MM.1S (cell line): ENCODE measurements around the gene RTL9.

Experiments
- DNase-seq: peaks from one replicate; pipeline ENCODE4 v3.0.0-alpha.2; 2015
- H2AFZ ChIP-seq: fragments of 300-600 bp; sonication (generic); 2 replicates; pipeline ENCODE4 v1.6.0; 2016; ENCODE audit warnings: antibody characterized with exemption, low read length
- H3F3A ChIP-seq: fragments of 300-600 bp; sonication (generic); 2 replicates; pipeline ENCODE4 v1.6.1; 2016; ENCODE audit warnings: mild to moderate bottlenecking, antibody characterized with exemption, low read length, moderate library complexity, mixed read lengths; ENCODE audit not compliant: insufficient read depth
- H3K27ac ChIP-seq: fragments of 300-600 bp; sonication (generic); 2 replicates; pipeline ENCODE4 v1.5.1; 2016; ENCODE audit warnings: mild to moderate bottlenecking, low read length
- H3K27me3 ChIP-seq: fragments of 300-600 bp; sonication (generic); replicated peaks from 2 replicates; pipeline ENCODE4 v1.6.0; 2016; ENCODE audit warnings: low read length; ENCODE audit not compliant: insufficient read depth
- H3K36me3 ChIP-seq: fragments of 300-600 bp; sonication (generic); replicated peaks from 2 replicates; pipeline ENCODE4 v1.6.1; 2016; ENCODE audit warnings: mild to moderate bottlenecking, low read length, mixed read lengths; ENCODE audit not compliant: insufficient read depth
- H3K4me1 ChIP-seq: fragments of 300-600 bp; sonication (generic); 2 replicates; pipeline ENCODE4 v1.6.1; 2016; ENCODE audit warnings: low read length, mixed read lengths
- H3K4me2 ChIP-seq: fragments of 300-600 bp; sonication (generic); 2 replicates; pipeline ENCODE4 v1.6.0; 2016; ENCODE audit warnings: low read depth, low read length
- H3K4me3 ChIP-seq: fragments of 300-600 bp; sonication (generic); 2 replicates; pipeline ENCODE4 v1.5.1; 2016; ENCODE audit warnings: low read length, mixed read lengths
- H3K79me2 ChIP-seq: fragments of 300-600 bp; sonication (generic); 2 replicates; pipeline ENCODE4 v1.6.1; 2016; ENCODE audit warnings: mixed run types, low read length, mixed read lengths
- H3K9ac ChIP-seq: fragments of 300-600 bp; sonication (generic); 2 replicates; pipeline ENCODE4 v1.6.1; 2016; ENCODE audit warnings: low read length, mixed read lengths
- H3K9me2 ChIP-seq: fragments of 300-600 bp; sonication (generic); replicated peaks from 2 replicates; pipeline ENCODE4 v1.6.1; 2016; ENCODE audit warnings: mild to moderate bottlenecking, low read length, mixed read lengths; ENCODE audit not compliant: insufficient read depth
- H3K9me3 ChIP-seq: fragments of 300-600 bp; sonication (generic); replicated peaks from 2 replicates; pipeline ENCODE4 v1.6.1; 2016; ENCODE audit warnings: mild to moderate bottlenecking, low read length, mixed read lengths; ENCODE audit not compliant: insufficient read depth
- H4K20me1 ChIP-seq: fragments of 300-600 bp; sonication (generic); 2 replicates; pipeline ENCODE4 v1.6.1; 2016; ENCODE audit warnings: mild to moderate bottlenecking, low read length, moderate library complexity, mixed read lengths; ENCODE audit not compliant: insufficient read depth
- EZH2 ChIP-seq: fragments of 300-600 bp; sonication (generic); optimal IDR thresholded peaks from 2 replicates; pipeline ENCODE3; 2017; ENCODE audit warnings: low read depth, mild to moderate bottlenecking, antibody characterized with exemption, low read length, mixed read lengths
- EZH2phosphoT487 ChIP-seq: fragments of 300-600 bp; sonication (generic); IDR thresholded peaks from 2 replicates; pipeline ENCODE4 v1.6.1; 2018; ENCODE audit warnings: antibody characterized with exemption, low read length
- TF ChIP-seq, protein P1 (sequence below): fragments of 300-600 bp; sonication (generic); IDR thresholded peaks from 2 replicates; pipeline ENCODE4 v1.5.1; 2016; ENCODE audit warnings: antibody characterized with exemption, low read length, mixed read lengths

The RTL9 gene

DNA sequence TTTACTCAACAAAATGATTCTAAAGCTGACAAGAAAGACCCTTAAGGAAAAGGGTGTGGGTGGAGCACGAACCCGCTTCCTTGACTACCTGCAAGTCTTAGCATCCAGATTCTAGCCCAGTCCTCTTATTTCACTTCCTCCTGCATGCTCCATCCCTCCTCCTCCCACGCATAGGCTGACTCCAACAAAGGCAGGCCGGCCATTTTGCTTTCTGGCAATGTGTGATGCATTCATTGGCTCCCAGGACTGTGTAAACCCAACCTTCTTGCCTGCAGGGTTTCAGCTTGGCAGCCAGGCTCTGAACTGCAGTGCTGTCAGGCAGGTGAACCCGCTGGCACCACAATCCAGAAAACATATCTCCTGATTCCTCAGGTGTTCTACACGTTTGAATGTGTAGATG lies 39.3 kb downstream of the RTL9 start:
- no peaks in the 10 kb centered on the region for H4K20me1 ChIP-seq
- no peak overlapping the region for H2AFZ ChIP-seq
- no peaks in the 10 kb centered on the region for H3K36me3 ChIP-seq
- no peak overlapping the region for H3K9ac ChIP-seq
- H3F3A ChIP-seq: no peaks in the 10 kb centered on the region
- H3K4me1 ChIP-seq: no peaks in the 10 kb centered on the region
- no peak overlapping the region for H3K4me2 ChIP-seq
- no peaks in the 10 kb centered on the region for H3K79me2 ChIP-seq
- no peaks in the 10 kb centered on the region for H3K27me3 ChIP-seq
- H3K4me3 ChIP-seq: no peak overlapping the region
- H3K9me2 ChIP-seq: no peaks in the 10 kb centered on the region
- TF ChIP-seq EZH2 (no peak), EZH2phosphoT487 (no peak)
- TF ChIP-seq, protein P1, sequence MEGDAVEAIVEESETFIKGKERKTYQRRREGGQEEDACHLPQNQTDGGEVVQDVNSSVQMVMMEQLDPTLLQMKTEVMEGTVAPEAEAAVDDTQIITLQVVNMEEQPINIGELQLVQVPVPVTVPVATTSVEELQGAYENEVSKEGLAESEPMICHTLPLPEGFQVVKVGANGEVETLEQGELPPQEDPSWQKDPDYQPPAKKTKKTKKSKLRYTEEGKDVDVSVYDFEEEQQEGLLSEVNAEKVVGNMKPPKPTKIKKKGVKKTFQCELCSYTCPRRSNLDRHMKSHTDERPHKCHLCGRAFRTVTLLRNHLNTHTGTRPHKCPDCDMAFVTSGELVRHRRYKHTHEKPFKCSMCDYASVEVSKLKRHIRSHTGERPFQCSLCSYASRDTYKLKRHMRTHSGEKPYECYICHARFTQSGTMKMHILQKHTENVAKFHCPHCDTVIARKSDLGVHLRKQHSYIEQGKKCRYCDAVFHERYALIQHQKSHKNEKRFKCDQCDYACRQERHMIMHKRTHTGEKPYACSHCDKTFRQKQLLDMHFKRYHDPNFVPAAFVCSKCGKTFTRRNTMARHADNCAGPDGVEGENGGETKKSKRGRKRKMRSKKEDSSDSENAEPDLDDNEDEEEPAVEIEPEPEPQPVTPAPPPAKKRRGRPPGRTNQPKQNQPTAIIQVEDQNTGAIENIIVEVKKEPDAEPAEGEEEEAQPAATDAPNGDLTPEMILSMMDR: no peak
- no peak overlapping the region for H3K27ac ChIP-seq
- no peak for DNase-seq
- no peaks in the 10 kb centered on the region for H3K9me3 ChIP-seq

DNA sequence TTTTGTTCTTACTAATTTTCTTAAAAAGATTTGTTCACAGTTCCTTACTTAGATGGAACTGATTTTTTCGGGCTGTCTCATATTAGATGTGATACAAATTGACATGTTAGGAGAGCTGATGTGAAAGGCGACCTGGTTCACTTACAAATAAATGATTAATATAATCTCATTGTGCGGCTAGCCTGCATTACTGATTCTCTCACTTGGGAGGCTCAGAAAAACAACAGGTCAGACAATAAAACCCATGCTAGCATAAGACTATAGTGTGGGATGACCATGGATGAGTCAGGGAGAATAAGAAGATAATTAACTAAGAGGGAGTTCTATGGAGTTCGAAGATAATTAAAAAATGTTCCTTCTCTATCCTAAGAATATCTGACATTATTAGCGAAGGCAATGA lies 40.8 kb downstream of the RTL9 start:
- DNase-seq: no peak
- no peak overlapping the region for H2AFZ ChIP-seq
- no peaks in the 10 kb centered on the region for H3K27me3 ChIP-seq
- no peaks in the 10 kb centered on the region for H3K79me2 ChIP-seq
- no peaks in the 10 kb centered on the region for H3K9me2 ChIP-seq
- H3K9me3 ChIP-seq: no peaks in the 10 kb centered on the region
- no peak overlapping the region for H3K4me3 ChIP-seq
- no peaks in the 10 kb centered on the region for H3K4me1 ChIP-seq
- no peak overlapping the region for H3K27ac ChIP-seq
- TF ChIP-seq EZH2 (no peak), EZH2phosphoT487 (no peak)
- TF ChIP-seq, protein P1: no peak
- no peak overlapping the region for H3K9ac ChIP-seq
- no peaks in the 10 kb centered on the region for H3K36me3 ChIP-seq
- no peaks in the 10 kb centered on the region for H4K20me1 ChIP-seq
- no peak overlapping the region for H3K4me2 ChIP-seq
- H3F3A ChIP-seq: no peaks in the 10 kb centered on the region

DNA sequence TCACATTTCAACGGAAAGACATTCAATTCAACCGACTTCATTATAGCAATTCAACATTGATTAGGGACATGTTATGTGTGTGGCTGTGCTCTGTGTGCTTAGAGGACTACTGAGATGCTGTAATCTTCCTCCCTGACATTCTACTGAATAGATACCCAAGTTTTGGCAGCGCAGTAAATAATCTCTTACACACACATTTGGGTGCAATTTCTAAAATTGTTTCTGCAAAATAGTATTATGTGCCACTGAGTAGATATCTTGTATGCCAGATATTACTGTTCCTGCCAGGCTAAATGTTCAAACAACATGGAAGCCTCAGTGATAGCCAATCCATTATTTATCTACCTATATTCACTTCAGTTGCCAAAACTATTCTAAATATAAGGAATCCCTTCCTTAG lies 41.3 kb downstream of the RTL9 start:
- H3F3A ChIP-seq: no peaks in the 10 kb centered on the region
- H3K4me1 ChIP-seq: no peaks in the 10 kb centered on the region
- no peak overlapping the region for H3K27ac ChIP-seq
- no peak overlapping the region for H3K9ac ChIP-seq
- no peaks in the 10 kb centered on the region for H4K20me1 ChIP-seq
- H3K9me3 ChIP-seq: no peaks in the 10 kb centered on the region
- H3K36me3 ChIP-seq: no peaks in the 10 kb centered on the region
- no peaks in the 10 kb centered on the region for H3K79me2 ChIP-seq
- no peak overlapping the region for H2AFZ ChIP-seq
- DNase-seq: no peak
- no peak overlapping the region for H3K4me2 ChIP-seq
- no peaks in the 10 kb centered on the region for H3K9me2 ChIP-seq
- no peak overlapping the region for H3K4me3 ChIP-seq
- H3K27me3 ChIP-seq: no peaks in the 10 kb centered on the region
- TF ChIP-seq, protein P1: no peak
- TF ChIP-seq EZH2phosphoT487 (no peak), EZH2 (no peak)
